GM21360 (cell line): Measurements from ENCODE around the gene PARD3B.

Source experiments
- ATAC-seq: cut with Tn5 transposase; IDR thresholded peaks from one replicate; pipeline ENCODE4 v1.9.1; 2021; ENCODE audit warnings: mild to moderate bottlenecking, moderate library complexity; ENCODE audit not compliant: unreplicated experiment

Gene PARD3B

GRCh38 chr2:205511221-205511620 is 965.9 kb downstream of the PARD3B start:
- ATAC-seq = no peak

GRCh38 chr2:205511641-205512040 is 966.4 kb downstream of the PARD3B start:
- ATAC-seq = no peak

- no peak for ATAC-seq
Measured at GRCh38 chr2:205520311-205520710, 975.0 kb downstream of the PARD3B start.

- ATAC-seq = no peak
Measured at GRCh38 chr2:205524656-205525055, 979.4 kb downstream of the PARD3B start.

- ATAC-seq = no peak
Measured at GRCh38 chr2:205527801-205528200, 982.5 kb downstream of the PARD3B start.

GRCh38 chr2:205531072-205531471 is 985.8 kb downstream of the PARD3B start:
- no peak for ATAC-seq

- no peak for ATAC-seq
Measured at GRCh38 chr2:205531489-205532148, 986.3 kb downstream of the PARD3B start.

- no peak for ATAC-seq
Measured at GRCh38 chr2:205535001-205535400, 989.7 kb downstream of the PARD3B start.

- no peak for ATAC-seq
Measured at GRCh38 chr2:205539603-205540002, 994.3 kb downstream of the PARD3B start.

GRCh38 chr2:205540036-205540435 is 994.8 kb downstream of the PARD3B start:
- ATAC-seq = no peak

- no peak for ATAC-seq
Measured at GRCh38 chr2:205543262-205543843, 998.1 kb downstream of the PARD3B start.

GRCh38 chr2:205543937-205544702 is 998.8 kb downstream of the PARD3B start:
- ATAC-seq = no peak

GRCh38 chr2:205545971-205546816 is 1000.9 kb downstream of the PARD3B start:
- ATAC-seq = no peak

- ATAC-seq = no peak
Measured at GRCh38 chr2:205555566-205556230, 1010.4 kb downstream of the PARD3B start.

GRCh38 chr2:205556357-205556756 is 1011.1 kb downstream of the PARD3B start:
- ATAC-seq = no peak

- ATAC-seq = no peak
Measured at GRCh38 chr2:205556841-205557539, 1011.7 kb downstream of the PARD3B start.

- no peak for ATAC-seq
Measured at GRCh38 chr2:205557873-205558272, 1012.6 kb downstream of the PARD3B start.

- ATAC-seq = no peak
Measured at GRCh38 chr2:205561441-205561840, 1016.2 kb downstream of the PARD3B start.

- ATAC-seq = no peak
Measured at GRCh38 chr2:205563646-205564045, 1018.4 kb downstream of the PARD3B start.
